SK-N-SH treated with all-trans-retinoic acid at 6 μM for 48 hours (cell line): ENCODE measurements around the gene HES4.

Experiments used
- ATAC-seq: fragments of 200-7000 bp; cut with Tn5 transposase; 3 replicates; pipeline ENCODE4 v1.9.1; 2020; ENCODE audit warnings: mild to moderate bottlenecking, moderate library complexity
- BACH2 ChIP-seq: fragments of 250-450 bp; sonication (Bioruptor Pico); IDR thresholded peaks from 2 replicates; pipeline ENCODE4 v1.9.0; 2021; ENCODE audit warnings: mild to moderate bottlenecking, borderline replicate concordance
- CSDC2 ChIP-seq: fragments of 250-450 bp; sonication (Bioruptor Pico); IDR thresholded peaks from 2 replicates; pipeline ENCODE4 v1.5.0; 2020; ENCODE audit warnings: mild to moderate bottlenecking, moderate library complexity
- ESRRG ChIP-seq: fragments of 250-450 bp; sonication (Bioruptor Pico); IDR thresholded peaks from 2 replicates; pipeline ENCODE4 v1.6.1; 2021; ENCODE audit warnings: mild to moderate bottlenecking
- GLIS3 ChIP-seq: fragments of 250-450 bp; sonication (Bioruptor Pico); IDR thresholded peaks from 2 replicates; pipeline ENCODE4 v1.5.0; 2020; ENCODE audit warnings: mild to moderate bottlenecking, moderate library complexity
- ISL1 ChIP-seq: fragments of 250-450 bp; sonication (Bioruptor Pico); IDR thresholded peaks from 2 replicates; pipeline ENCODE4 v2.1.2; 2022; ENCODE audit warnings: mild to moderate bottlenecking, moderate library complexity
- OSR1 ChIP-seq: fragments of 250-450 bp; sonication (Bioruptor Pico); IDR thresholded peaks from 2 replicates; pipeline ENCODE4 v1.8.0; 2022; ENCODE audit warnings: moderate library complexity, mild to moderate bottlenecking, inconsistent platforms
- PPARA ChIP-seq: fragments of 250-450 bp; sonication (Bioruptor Pico); IDR thresholded peaks from 2 replicates; pipeline ENCODE4 v1.5.0; 2020; ENCODE audit warnings: mild to moderate bottlenecking, borderline replicate concordance
- RARB ChIP-seq: fragments of 250-450 bp; sonication (Bioruptor Pico); IDR thresholded peaks from 2 replicates; pipeline ENCODE4 v1.8.0; 2021; ENCODE audit warnings: mild to moderate bottlenecking, moderate library complexity
- TCF4 ChIP-seq: fragments of 250-450 bp; sonication (Bioruptor Pico); IDR thresholded peaks from 2 replicates; pipeline ENCODE4 v1.8.0; 2021; ENCODE audit warnings: mild to moderate bottlenecking, moderate library complexity, borderline replicate concordance
- TOX ChIP-seq: fragments of 250-450 bp; sonication (Bioruptor Pico); IDR thresholded peaks from 2 replicates; pipeline ENCODE4 v1.8.0; 2021; ENCODE audit warnings: mild to moderate bottlenecking, moderate library complexity, borderline replicate concordance
- ZC3H10 ChIP-seq: fragments of 250-450 bp; sonication (Bioruptor Pico); IDR thresholded peaks from 2 replicates; pipeline ENCODE4 v1.5.1; 2021; ENCODE audit warnings: mild to moderate bottlenecking, moderate library complexity
- ZFP3 ChIP-seq: fragments of 250-450 bp; sonication (Bioruptor Pico); IDR thresholded peaks from 2 replicates; pipeline ENCODE4 v1.5.0; 2020; ENCODE audit warnings: mild to moderate bottlenecking, moderate library complexity
- ZFP30 ChIP-seq: fragments of 450-650 bp; formaldehyde crosslinking; IDR thresholded peaks from 2 replicates; pipeline ENCODE4 v1.5.0; 2022; ENCODE audit warnings: mild to moderate bottlenecking, moderate library complexity
- ZNF70 ChIP-seq: fragments of 450-650 bp; formaldehyde crosslinking; IDR thresholded peaks from 2 replicates; pipeline ENCODE4 v1.5.0; 2020; ENCODE audit warnings: mild to moderate bottlenecking, moderate library complexity
- ZNF8 ChIP-seq: fragments of 450-650 bp; formaldehyde crosslinking; IDR thresholded peaks from 2 replicates; pipeline ENCODE4 v1.5.0; 2020; ENCODE audit warnings: mild to moderate bottlenecking, moderate library complexity
- TF ChIP-seq, protein P1 (sequence below): fragments of 250-450 bp; sonication (Bioruptor Pico); IDR thresholded peaks from 2 replicates; pipeline ENCODE4 v1.5.0; 2020; ENCODE audit warnings: mild to moderate bottlenecking, moderate library complexity
- TF ChIP-seq, protein P2 (sequence below): fragments of 250-450 bp; sonication (Bioruptor Pico); IDR thresholded peaks from 2 replicates; pipeline ENCODE4 v1.5.1; 2020; ENCODE audit warnings: low read depth, mild to moderate bottlenecking, moderate library complexity
- TF ChIP-seq, protein P3 (sequence below): fragments of 250-450 bp; sonication (Bioruptor Pico); IDR thresholded peaks from 2 replicates; pipeline ENCODE4 v1.8.0; 2021; ENCODE audit warnings: low read depth, mild to moderate bottlenecking, moderate library complexity, borderline replicate concordance
- TF ChIP-seq, protein P4 (sequence below): fragments of 250-450 bp; sonication (Bioruptor Pico); IDR thresholded peaks from 2 replicates; pipeline ENCODE4 v1.5.1; 2021; ENCODE audit warnings: mild to moderate bottlenecking, moderate library complexity

Gene HES4

DNA sequence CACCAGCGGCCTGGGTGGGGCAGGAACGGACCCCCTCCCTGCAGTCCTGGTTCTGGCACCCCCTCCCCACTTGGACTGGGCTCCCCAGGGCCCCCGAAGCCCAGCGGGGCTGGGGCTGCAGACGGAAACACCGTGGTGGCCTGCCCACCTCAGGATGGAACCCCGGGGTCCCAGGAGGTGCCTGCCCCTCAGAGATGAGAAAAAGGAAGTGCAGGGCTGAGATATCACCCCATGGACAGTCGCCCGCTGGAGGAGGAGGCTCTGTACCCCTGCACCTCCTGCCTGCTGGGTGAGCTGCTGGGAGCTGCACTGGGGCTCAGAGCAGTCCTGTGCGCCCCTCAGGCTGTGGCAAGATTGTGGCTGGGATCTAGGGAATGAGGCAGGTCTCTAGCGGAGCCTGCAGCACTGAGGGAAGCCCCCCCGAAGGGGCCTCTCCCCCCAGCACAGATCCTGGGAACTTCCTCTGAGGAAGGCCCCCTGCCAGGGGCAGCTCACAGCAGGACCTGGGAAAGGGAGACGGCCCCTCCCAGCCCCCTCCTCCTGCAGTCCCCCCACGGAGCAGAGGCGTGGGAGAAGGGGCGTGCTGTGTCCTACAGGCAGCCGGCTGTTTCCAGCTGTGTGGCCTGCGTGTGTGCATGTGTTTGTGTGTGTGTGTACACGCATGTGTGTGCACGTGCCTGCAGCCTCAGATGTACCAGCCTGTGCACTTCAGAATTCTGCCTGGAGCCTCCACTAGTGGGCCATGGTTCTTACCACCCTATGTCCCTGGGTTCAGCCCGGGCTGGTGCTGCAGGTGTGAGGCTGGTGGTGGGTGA, 26.9 kb upstream of the HES4 start:
- no peak for ATAC-seq

DNA sequence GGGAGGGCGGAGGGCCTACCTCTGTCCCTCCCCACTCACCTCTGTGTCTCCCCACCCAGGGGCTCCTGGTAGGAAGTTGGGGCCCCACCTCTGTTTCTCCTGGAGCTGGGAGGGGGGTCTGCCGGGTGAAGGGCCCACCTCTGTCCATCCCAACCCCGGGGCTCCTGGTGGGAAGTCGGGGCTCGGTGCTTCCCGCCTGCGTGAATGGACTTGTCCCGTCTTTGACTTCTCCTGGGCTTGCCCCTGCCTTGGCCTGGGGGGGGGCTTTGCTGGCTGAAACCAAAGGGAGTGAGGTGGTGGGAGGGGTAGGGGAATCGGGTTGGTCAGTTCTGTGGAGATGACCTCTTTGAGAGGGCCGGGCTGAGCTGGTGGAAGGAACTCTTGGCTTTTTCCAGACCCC, 25.8 kb upstream of the HES4 start:
- no peak for ATAC-seq
- TF ChIP-seq TOX, result no peak
- TF ChIP-seq TCF4 (CRISPR knock-in tag), result no peak
- TF ChIP-seq, all 23 proteins: peak for 0

More for the DNA sequence above, 26.9 kb upstream of the HES4 start:
- TF ChIP-seq, protein P1, sequence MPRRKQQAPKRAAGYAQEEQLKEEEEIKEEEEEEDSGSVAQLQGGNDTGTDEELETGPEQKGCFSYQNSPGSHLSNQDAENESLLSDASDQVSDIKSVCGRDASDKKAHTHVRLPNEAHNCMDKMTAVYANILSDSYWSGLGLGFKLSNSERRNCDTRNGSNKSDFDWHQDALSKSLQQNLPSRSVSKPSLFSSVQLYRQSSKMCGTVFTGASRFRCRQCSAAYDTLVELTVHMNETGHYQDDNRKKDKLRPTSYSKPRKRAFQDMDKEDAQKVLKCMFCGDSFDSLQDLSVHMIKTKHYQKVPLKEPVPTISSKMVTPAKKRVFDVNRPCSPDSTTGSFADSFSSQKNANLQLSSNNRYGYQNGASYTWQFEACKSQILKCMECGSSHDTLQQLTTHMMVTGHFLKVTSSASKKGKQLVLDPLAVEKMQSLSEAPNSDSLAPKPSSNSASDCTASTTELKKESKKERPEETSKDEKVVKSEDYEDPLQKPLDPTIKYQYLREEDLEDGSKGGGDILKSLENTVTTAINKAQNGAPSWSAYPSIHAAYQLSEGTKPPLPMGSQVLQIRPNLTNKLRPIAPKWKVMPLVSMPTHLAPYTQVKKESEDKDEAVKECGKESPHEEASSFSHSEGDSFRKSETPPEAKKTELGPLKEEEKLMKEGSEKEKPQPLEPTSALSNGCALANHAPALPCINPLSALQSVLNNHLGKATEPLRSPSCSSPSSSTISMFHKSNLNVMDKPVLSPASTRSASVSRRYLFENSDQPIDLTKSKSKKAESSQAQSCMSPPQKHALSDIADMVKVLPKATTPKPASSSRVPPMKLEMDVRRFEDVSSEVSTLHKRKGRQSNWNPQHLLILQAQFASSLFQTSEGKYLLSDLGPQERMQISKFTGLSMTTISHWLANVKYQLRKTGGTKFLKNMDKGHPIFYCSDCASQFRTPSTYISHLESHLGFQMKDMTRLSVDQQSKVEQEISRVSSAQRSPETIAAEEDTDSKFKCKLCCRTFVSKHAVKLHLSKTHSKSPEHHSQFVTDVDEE, result no peak
- TF ChIP-seq ZFP3 (CRISPR knock-in tag), result no peak
- TF ChIP-seq PPARA (CRISPR knock-in tag), result no peak
- no peak for TF ChIP-seq CSDC2 (CRISPR knock-in tag)
- TF ChIP-seq ESRRG (CRISPR knock-in tag), result no peak
- no peak for TF ChIP-seq GLIS3
- no peak for TF ChIP-seq ZNF8
- no peak for TF ChIP-seq ISL1 (CRISPR knock-in tag)
- TF ChIP-seq BACH2, result no peak
- no peak for TF ChIP-seq RARB (CRISPR knock-in tag)
- TF ChIP-seq, all 23 proteins: peak for 0

DNA sequence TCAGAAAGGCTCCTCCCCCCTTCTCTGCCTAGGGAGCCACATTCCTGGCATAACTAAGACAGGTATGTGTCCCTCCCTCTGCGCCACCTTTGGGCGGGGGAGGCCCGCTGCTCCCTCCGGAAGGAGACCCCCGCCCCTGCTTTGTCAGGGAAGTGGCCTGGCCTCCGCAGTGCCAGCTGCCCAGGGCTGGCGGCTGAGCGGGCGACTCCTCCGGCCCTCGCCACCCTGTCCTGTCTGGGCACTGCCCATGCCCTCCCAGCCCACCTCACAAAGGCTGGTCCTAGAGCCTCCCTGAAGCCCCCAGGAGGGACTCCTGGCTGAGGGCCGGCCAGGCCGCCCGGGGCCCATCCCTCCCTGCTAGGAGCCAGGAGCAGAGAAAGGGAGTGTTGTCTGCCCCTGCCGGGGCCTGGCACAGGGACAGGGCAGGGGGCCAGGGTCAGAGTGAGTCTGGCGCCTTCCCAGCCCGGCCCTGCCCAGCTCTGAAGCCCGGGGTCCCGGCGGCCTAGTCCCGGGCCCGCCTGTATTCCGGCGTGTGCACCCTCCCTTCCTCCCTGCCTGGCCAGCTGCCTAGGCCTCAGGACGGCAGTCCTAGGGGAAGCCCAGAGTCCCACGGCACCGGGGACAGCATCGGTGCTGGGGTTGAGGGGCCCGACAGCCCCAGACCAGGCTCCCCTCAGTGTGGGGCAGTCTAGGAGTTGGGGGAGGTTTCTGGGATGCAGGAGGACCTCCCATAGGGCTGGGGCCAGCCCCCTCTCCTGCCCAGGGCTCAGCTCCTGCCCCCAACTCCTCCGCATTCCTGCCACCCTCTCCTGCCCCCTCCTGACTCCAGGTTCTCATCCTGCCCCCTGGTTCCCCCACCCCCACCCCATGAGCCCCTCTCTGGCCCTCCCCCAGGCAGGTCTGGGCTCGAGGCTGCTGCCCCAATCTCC, 25.1 kb upstream of the HES4 start:
- TF ChIP-seq GLIS3, result no peak
- TF ChIP-seq ZFP30 (CRISPR knock-in tag), result no peak
- TF ChIP-seq, protein P1, result no peak
- TF ChIP-seq ZNF8, result no peak
- TF ChIP-seq ESRRG (CRISPR knock-in tag), result no peak
- no peak for TF ChIP-seq ZNF70 (CRISPR knock-in tag)
- TF ChIP-seq RARB (CRISPR knock-in tag), result no peak
- ATAC-seq, result no peak

DNA sequence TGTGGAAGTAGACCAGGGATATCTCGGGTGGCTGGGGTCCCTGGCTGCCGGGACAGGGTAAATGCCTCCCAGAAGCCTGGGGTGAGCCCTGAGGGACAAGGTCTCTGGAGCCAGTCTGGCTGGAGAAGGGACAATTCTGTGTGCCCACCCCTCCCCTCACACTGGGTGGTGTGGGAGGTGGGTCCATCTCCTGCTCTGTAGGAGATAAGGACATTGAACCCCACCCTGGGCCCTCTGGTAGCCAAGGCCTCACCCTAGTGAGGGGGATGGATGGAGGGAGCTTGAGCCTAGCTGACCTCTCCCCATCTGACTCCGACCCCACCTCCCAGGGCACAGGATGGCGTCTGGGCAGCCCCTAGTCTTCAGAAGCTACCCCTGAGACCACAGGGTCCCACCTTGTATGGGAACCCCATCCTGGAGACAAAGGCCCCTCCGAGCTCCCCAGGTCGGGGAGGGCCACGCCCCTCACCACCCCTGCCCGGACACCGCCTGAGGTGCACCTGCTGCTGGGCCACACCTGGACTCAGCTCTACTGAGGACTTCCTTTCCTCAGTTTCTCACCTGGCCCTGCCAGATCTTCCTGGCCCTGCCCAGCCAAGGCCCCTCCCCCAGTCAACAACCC, 24.4 kb upstream of the HES4 start:
- ATAC-seq, result no peak
- TF ChIP-seq PPARA (CRISPR knock-in tag) (no peak), CSDC2 (CRISPR knock-in tag) (no peak), ZFP3 (CRISPR knock-in tag) (no peak), ZNF70 (CRISPR knock-in tag) (no peak), ZC3H10 (no peak), GLIS3 (no peak), TOX (no peak), ZNF8 (no peak), ISL1 (CRISPR knock-in tag) (no peak), BACH2 (no peak), OSR1 (no peak)
- TF ChIP-seq, protein P2, sequence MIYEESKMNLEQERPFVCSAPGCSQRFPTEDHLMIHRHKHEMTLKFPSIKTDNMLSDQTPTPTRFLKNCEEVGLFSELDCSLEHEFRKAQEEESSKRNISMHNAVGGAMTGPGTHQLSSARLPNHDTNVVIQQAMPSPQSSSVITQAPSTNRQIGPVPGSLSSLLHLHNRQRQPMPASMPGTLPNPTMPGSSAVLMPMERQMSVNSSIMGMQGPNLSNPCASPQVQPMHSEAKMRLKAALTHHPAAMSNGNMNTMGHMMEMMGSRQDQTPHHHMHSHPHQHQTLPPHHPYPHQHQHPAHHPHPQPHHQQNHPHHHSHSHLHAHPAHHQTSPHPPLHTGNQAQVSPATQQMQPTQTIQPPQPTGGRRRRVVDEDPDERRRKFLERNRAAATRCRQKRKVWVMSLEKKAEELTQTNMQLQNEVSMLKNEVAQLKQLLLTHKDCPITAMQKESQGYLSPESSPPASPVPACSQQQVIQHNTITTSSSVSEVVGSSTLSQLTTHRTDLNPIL (CRISPR knock-in tag), result no peak
- TF ChIP-seq, protein P3, sequence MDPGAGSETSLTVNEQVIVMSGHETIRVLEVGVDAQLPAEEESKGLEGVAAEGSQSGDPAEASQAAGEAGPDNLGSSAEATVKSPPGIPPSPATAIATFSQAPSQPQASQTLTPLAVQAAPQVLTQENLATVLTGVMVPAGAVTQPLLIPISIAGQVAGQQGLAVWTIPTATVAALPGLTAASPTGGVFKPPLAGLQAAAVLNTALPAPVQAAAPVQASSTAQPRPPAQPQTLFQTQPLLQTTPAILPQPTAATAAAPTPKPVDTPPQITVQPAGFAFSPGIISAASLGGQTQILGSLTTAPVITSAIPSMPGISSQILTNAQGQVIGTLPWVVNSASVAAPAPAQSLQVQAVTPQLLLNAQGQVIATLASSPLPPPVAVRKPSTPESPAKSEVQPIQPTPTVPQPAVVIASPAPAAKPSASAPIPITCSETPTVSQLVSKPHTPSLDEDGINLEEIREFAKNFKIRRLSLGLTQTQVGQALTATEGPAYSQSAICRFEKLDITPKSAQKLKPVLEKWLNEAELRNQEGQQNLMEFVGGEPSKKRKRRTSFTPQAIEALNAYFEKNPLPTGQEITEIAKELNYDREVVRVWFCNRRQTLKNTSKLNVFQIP (CRISPR knock-in tag), result no peak
- TF ChIP-seq, protein P1, result no peak
- TF ChIP-seq, protein P4, sequence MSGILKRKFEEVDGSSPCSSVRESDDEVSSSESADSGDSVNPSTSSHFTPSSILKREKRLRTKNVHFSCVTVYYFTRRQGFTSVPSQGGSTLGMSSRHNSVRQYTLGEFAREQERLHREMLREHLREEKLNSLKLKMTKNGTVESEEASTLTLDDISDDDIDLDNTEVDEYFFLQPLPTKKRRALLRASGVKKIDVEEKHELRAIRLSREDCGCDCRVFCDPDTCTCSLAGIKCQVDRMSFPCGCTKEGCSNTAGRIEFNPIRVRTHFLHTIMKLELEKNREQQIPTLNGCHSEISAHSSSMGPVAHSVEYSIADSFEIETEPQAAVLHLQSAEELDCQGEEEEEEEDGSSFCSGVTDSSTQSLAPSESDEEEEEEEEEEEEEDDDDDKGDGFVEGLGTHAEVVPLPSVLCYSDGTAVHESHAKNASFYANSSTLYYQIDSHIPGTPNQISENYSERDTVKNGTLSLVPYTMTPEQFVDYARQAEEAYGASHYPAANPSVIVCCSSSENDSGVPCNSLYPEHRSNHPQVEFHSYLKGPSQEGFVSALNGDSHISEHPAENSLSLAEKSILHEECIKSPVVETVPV (CRISPR knock-in tag), result no peak
